Astrocyte of the hippocampus (primary cell): ENCODE measurements around the gene SLC17A9.
"Not testable (repeated sequence)": the region's sequence is repeated elsewhere in the genome, so short reads cannot be mapped to it uniquely, and the experiment has no call there.

Experiments
- DNase-seq: peaks from one replicate; pipeline ENCODE4 v3.0.0; 2011; ENCODE audit warnings: low read depth, low spot score

Gene SLC17A9

DNA sequence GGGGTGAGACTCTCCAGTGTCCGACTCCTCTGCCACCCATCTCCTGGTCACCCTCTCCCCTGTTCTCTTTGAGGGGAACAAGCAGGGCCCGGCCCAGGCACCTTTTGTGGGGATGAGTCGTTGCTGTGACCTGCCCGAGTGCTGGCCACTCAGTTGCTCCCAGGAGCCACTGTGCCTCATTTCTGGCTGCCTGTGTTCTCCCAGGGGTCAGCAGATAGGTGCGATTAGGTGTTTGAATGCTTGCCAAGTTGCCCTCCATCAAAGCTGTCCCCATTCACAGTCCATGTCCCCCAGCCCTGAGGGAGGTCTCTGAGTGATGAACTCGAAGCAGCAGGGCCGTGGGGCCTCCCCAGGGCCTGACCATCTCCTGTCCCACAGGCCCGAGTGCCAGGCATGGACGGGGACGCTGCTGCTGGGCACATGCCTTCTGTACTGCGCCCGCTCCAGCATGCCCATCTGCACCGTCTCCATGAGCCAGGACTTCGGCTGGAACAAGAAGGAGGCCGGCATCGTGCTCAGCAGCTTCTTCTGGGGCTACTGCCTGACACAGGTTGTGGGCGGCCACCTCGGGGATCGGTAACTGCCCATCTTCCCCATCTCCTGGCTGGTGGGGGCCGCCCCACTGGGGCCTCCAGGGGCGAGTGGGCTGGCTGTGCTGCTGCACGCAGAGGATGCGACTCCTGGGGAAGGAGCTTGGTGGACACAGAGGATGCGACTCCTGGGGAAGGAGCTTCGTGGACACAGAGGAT is 4.1 kb downstream of the SLC17A9 start:
- DNase-seq = no peak

DNA sequence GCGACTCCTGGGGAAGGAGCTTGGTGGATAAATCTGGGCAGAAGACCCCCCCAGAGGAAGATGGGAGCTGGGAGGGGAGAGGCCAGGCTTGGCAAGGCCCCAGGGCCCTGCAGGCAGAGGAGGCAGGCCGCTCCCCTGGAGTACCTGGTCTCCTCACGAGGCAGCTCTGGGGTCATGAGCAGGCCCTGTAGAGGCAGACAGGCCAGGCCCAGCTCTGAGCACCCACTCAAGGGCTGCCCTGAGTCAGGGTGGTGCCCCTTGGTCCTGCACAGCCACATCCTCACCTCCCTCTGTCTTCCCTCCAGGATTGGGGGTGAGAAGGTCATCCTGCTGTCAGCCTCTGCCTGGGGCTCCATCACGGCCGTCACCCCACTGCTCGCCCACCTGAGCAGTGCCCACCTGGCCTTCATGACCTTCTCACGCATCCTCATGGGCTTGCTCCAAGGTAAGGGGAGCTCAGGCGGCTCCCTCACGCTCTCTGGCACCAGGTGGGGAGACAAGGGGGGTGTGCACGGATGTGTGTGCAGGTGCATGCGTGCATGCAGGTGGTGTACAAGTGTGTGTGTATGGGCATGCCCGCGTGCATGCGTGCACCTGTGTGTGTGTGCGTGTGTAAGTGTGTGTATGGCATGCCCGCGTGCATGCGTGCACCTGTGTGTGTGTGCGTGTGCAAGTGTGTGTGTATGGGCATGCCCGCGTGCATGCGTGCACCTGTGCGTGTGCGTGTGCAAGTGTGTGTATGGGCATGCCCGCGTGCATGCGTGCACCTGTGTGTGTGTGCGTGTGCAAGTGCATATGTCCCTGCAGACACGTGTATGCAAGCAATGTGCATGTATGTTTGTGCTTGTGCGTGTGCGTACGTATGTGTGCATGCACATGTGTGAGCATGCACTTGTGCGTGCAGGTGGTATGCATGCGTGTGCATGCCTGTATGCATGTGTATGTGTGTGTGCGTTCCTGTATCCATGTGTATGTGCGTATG is 4.9 kb downstream of the SLC17A9 start:
- DNase-seq = no peak

DNA sequence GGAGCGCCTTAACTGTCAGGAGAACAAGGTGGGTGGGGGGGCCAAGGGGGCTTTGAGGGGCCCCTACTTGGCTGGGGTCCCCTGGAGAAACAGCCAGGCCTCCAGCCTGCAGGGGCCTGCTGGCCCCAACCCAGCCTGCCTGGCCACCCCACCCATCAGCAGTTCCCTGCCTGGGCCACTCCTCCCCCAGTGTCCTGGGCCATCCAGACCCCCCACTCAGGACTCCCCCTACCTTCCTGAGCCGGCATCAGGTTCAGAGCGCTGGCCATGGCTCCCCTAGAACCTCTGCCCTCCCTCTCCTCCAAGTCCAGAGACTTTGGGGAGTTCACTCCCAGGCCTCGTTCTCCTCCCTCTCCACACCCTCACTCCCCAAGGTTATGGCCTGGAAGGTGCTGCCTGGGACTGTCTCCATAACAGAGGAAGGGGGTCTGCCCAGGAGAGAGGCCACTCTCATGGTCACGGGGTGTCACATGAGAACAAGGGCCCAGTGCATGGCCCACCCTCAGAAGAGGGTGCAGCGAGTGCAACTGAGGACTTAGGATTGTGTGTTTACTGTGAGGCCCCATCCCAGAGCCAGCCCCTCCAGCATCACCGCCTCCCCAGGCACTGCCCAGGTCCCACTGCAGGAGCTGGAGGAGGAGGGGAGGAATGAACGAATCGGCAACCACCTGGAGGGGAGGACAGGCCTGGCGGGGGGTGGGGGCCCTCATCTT is 6.0 kb downstream of the SLC17A9 start:
- no peak for DNase-seq

DNA sequence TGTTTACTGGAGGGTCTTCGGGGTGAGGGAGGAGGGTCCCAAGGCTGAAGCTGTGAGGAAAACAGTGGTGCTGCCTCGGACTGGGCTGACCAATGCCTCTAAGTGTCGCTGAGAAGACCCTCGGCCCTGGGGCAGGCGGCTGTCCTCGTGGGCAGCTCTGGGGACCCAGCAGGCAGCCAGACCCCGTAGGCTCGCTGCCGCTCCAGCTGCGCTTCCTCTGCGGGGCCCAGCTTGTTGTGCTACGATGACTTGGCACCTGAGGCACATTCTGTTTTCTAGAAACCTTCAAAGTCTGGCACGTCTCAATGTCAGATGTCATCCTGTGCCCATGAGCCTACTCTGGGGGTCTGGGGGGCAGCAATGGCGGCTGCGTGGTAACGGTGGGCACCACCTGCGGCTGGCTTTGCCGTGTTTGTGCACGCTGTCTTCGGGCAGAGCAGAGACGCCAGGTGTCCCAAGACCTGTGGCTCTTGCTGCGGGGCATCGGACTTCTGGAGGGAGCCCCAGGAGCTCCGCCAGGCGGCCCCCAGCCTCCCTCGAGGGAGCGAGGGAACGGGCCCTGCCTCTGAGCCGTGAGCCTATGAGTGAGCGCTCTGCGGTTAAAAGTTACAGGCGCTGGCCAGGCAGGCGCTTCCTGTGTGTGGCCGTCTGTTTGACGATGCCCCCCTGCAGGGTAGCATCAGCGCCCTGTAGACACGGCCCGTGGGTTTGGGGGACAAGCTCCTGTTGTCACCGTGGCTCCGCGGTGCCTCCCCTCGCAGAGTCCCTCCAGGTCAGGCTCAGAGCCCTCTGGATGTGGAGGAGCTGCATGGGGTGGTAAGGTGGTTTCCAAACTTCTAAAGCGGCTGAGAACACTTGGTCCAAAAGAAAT is 6.8 kb downstream of the SLC17A9 start:
- no peak for DNase-seq

DNA sequence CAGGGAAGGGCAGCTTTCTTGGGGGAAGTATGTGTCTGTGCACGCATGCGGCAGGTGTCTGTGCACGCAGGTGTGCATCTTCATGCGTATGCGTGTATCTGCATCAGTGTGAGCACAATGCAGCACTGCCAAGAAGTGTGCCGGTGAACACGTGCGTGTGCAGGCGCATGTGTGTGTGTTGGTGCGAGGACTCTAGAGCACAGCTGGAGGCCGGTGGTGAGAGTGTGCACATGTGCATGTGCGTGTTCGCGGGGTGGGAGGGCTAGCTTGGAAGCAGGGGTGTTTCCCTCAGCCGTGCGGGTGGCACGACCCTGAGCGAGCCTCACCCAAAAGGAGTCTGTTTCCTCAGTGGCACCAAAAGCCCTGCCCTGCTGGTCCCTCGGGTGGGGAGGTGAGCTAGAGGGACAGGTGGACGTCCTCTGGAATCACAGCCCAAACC is 7.5 kb downstream of the SLC17A9 start:
- DNase-seq = no peak

DNA sequence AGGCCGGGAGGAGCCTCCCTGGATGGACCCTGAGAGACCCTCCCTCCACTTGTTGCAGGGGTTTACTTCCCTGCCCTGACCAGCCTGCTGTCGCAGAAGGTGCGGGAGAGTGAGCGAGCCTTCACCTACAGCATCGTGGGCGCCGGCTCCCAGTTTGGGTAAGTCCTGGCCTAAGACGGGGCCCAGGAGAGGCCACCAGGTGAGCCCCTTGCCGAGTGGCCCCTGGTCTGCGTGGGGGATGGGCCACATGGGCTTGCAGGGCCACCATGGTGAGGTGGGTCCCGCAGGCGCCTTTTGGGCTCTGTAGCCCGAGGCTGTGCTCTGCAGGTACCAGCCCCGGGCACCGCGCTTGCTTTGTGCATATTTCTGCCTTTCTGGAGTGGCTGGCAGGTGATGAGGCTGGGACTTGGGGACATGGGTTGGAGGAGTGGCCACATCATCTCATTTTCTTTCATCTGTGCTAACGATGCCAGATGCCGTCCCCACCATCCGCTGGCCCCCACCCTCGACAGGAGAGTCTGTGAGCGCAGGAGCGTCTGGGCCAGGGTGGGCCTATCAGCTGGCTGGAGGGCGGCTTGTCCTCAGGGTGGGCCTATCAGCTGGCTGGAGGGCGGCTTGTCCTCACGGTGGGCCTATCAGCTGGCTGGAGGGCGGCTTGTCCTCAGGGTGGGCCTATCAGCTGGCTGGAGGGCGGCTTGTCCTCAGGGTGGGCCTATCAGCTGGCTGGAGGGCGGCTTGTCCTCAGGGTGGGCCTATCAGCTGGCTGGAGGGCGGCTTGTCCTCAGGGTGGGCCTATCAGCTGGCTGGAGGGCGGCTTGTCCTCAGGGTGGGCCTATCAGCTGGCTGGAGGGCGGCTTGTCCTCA is 8.2 kb downstream of the SLC17A9 start:
- not testable (repeated sequence) for DNase-seq

DNA sequence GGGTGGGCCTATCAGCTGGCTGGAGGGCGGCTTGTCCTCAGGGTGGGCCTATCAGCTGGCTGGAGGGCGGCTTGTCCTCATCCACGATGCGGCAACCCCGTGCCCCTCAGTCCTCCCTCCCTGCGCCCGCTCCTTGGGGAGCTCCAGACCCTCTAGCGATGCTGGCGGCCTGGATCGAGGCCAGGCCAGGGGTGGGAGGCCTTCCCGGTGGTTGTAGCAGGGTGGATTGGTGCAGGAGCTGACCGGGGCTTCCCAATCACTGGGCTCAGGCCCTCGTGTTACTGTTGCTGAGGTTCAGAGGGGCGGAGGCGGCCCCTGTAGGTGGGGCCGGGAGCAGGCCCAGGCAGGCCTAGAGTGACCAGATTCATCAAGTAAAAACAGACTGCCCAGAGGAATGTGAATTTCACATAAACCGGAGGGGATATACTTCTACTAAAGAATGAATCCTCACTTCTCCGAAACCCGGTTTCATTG is 8.8 kb downstream of the SLC17A9 start:
- no peak for DNase-seq

DNA sequence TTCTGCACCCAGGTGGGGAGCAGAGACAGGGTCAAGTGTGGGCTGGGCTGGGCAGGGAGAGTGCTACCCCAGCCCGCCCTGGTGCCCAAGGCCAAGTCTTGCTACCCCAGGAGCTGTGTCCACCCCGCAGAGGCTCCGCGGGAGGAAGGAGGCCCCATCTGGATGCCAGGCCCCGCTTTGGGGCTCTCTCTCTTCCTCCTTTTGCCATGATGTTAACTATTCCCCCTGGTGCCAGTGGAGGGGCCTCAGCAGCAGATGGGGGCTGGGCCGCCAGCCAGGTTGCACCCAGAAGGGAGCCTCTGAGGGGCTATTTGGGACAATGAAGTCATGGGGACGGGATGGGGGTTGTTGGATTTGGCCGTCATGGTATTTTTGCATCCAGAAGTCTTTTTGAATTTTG is 9.3 kb downstream of the SLC17A9 start:
- DNase-seq = no peak

DNA sequence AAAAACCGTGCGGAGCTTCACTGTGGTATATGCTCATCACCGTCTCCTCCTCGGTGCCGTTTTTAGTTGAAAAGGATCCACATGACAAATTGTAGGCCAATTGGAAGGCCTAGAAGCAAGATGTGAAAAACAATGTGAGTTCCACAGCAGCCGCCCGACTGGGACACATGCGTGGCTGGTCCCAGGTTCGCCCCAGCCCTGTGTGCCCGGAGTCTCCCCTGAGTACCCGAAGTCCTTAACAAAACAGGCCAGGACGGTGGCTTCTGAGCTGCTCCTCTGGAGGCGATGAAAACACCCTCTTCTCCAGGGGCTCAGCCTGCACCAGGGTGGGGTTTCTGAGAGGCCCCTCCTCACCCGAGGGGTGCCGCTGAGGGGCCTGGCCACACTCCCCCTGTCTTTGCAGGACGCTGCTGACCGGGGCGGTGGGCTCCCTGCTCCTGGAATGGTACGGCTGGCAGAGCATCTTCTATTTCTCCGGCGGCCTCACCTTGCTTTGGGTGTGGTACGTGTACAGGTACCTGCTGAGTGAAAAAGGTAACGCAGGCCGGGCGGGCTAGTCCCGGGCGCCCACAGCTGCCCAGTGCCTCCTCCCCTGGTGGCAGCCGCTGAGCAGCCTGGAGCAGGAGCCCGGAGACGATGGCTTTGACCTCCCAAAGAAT is 9.8 kb downstream of the SLC17A9 start:
- DNase-seq = no peak

DNA sequence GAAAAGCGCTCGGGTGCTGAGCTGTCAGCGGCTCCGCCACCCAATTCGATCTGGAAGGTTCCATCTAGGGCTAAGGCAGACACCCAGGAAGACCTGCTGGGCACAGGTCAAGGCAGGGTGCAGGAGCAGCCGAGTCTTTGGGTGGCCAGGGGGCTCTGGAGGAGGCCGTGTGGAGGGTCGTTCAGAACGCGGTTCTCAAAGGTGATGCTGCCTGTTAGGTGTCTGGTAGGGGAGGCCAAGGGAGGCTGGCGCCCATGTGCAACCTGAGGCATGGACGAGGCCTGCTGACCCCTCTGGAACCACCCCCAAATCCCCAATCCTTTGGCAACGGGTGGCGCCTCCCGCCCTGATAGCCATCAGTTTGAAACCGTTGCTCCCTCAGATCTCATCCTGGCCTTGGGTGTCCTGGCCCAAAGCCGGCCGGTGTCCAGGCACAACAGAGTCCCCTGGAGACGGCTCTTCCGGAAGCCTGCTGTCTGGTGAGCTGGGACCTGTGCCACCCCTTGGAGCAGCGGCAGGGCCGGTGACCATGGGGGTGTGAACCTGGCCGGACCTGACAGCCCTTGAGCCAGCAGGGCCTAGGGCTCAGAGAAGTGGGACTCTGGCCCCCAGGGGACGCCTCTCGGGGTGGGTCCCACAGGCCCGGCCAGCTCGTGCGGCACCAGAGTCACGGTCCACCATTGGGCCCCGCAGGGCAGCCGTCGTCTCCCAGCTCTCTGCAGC is 10.5 kb downstream of the SLC17A9 start:
- DNase-seq = no peak

DNA sequence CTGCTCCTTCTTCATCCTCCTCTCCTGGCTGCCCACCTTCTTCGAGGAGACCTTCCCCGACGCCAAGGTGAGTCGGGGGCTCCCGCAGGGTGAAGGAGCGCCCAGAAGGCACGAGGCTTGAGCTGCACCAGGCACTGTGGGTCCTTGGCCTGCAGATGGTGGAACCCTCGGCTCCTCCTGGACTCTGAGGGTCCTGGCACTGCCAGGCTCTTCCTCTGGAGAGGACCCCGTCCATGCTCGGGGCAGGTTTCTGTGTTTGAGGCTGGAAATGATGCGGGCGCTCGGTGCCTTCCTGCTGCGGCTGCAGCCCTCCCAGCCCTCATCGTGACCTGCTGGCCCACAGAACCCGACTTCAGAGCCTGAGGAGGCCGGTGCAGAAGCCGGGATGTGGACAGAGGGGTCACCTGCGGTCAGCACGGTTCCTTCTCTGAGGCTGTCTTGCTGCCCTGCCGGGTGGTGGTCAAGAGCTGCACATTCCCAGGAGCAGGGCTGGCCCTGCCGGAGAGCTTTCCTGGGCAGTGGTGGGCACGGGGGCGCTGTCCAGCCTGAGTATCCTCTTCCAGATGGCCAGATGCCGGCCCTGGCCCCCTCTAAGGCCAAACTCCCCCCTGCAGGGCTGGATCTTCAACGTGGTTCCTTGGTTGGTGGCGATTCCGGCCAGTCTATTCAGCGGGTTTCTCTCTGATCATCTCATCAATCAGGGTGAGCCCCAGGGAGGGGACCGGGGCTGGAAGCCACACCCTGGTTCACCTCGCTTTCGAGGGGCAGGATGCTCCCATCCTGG is 11.3 kb downstream of the SLC17A9 start:
- DNase-seq = no peak

DNA sequence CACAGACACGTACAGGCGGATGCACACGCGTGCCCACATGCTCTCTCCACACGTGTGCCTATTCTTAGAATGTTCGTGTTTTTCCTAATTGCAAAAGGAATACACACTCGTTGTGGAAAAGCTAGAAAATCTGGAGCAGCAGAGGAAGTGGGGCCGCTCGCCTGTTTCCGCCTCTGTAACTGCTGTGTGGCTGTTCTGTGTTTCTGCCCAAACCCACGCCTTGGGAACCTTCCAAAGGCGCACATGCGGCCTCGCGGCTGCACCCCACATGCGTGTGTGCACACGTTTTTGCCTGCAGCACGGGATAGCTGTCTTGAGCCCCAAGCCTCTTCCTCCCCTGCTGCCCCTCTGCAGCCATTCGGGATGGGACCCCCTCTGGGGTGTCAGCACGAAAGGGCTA is 12.2 kb downstream of the SLC17A9 start:
- DNase-seq = no peak

DNA sequence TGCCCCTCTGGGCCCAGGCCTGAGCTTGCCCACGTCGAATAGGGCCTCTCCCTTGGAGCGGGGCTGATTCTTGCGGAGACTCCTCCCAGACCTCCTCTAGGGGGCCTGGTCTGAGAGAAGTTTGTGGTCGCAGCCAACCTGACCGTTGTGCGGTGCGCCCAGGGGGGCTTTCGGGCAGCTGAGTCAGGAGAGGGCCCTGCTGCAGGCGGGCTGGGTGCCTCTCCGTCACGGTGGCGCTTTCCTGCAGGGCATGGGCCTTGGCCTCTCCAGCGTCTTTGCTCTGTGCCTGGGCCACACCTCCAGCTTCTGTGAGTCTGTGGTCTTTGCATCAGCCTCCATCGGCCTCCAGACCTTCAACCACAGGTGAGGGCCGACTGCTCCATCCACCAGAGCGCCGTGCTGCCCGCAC is 12.9 kb downstream of the SLC17A9 start:
- no peak for DNase-seq

DNA sequence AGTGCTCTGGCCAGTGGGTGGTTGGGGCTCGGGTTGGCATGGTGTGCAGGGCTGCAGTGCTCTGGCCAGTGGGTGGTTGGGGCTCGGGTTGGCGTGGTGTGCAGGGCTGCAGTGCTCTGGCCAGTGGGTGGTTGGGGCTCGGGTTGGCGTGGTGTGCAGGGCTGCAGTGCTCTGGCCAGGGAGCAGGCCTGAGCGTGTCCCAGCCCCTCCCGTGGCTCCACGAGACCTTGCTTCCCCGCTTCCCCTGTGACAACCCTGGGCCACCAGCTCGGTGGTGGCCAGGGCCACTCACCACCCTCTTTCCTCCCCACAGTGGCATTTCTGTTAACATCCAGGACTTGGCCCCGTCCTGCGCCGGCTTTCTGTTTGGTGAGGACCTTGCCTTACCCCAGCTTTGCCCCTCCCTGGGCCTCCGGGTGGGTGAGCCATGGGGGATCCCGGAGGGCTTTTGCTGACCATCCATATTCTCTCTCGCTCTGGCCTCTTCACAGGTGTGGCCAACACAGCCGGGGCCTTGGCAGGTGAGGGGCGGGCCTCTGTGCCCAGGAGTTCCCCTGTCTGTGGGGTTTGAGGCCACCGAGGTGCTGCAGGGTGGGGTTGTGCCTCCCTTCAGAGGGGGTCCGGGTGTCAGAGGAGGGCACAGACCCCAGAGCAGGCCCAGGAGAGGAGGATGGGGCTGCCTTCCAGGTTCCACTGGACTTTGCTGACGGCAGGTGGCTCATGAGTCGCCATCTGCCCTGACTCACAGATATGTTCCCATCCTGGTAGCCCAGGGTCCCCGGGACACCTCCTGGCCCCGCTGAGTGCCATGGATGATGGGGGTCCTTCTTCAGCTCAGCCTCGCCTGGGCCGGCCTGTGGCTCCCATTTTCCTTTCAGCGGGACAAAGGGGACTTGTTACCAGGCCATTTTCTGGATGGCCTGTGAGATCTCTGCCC is 14.0 kb downstream of the SLC17A9 start:
- no peak for DNase-seq

DNA sequence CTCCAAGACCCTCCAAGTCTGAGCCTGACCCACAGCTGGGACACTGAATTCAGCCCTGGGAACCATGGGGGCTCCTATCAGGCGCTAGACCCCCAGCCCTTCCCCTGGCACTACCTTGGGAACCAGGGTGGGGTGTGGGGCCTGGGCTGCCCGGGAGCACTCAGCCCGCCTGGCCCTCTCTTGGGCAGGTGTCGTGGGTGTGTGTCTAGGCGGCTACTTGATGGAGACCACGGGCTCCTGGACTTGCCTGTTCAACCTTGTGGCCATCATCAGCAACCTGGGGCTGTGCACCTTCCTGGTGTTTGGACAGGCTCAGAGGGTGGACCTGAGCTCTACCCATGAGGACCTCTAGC is 14.6 kb downstream of the SLC17A9 start:
- no peak for DNase-seq

DNA sequence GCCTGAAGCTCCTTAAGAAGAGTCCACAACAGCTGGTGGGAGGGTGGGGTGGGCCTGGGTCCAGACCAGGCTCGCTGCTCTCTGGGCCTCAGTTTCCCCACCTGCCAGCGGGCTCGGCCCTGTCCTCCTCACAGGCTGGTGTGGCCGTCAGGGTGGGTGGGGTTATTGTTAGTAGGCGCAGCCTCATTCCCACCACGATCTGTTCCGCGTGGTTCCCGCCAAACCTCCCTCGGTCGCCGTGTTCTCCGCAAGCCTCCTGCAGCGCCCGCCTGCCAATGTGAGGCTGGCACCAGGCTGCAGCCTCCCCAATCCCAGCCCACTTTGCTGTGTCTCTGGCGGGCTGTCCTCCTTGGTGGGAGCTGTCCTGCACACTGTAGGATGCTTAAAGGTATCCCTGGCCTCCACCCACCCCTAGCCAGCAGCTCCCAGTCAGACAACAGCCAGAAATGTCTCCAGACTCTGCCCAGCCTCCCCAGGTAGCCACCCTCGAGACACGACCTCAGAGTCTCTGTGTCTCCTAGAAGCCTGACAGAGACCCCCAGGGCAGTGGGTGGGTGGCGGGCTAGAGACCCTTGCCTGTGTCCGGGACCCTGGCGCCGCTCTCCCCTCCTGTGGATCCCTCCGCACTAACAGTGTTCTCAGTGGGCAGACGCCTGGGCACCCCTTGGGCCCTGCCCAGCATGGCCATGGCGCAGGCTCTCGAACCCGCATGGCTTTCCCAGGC is 15.3 kb downstream of the SLC17A9 start:
- no peak for DNase-seq
